HG02973 (cell line): ENCODE measurements around the gene FOXN1.
"Not testable (repeated sequence)": the region's sequence is repeated elsewhere in the genome, so short reads cannot be mapped to it uniquely, and the experiment has no call there.

Source experiments
- ATAC-seq: cut with Tn5 transposase; IDR thresholded peaks from one replicate; pipeline ENCODE4 v1.9.1; 2021; ENCODE audit warnings: moderate library complexity; ENCODE audit not compliant: unreplicated experiment

The FOXN1 gene

DNA sequence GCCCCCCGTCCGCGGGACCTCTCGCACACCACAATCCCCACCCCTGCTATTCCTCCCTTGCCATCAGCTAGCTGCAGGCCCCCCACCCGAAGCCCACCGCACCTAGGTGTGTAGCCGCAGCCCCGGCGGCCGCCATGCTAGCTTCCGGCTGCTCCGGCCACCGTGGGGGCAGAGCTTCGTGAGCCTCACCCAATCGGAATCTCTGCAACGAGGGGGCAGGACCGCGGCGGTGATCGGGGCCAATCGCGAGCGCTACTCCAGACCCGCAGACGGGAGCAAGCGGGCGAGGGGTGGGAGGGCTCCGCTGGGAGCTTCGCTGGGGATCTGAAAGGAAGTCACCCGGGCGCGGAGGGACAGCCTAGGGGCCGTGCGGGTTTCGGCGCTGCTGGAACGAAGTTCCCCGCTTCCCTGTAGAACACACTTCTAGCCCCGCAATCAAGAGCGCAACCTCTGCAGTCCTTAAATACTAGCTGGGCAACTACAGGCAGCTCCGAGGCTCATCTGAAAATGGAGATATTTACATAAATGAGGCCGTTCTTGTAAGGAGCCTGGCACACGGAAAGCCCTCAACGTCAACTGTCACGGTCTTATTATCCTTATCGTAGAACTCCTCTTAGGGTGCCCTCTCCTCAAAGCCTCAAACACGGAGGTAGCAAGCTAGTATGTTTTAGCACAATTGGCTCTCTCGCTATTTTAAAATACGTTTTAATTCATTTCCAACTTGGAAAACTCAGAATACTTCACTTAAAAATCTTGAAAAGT lies 65.4 kb downstream of the FOXN1 start, which contains the start of gene PIGS:
Gene PIGS (minus strand): TSS at position 164 of the 762 bp plus-strand sequence. CDS start 28 bp downstream, at position 136.
- ATAC-seq: peak; percentile 62

DNA sequence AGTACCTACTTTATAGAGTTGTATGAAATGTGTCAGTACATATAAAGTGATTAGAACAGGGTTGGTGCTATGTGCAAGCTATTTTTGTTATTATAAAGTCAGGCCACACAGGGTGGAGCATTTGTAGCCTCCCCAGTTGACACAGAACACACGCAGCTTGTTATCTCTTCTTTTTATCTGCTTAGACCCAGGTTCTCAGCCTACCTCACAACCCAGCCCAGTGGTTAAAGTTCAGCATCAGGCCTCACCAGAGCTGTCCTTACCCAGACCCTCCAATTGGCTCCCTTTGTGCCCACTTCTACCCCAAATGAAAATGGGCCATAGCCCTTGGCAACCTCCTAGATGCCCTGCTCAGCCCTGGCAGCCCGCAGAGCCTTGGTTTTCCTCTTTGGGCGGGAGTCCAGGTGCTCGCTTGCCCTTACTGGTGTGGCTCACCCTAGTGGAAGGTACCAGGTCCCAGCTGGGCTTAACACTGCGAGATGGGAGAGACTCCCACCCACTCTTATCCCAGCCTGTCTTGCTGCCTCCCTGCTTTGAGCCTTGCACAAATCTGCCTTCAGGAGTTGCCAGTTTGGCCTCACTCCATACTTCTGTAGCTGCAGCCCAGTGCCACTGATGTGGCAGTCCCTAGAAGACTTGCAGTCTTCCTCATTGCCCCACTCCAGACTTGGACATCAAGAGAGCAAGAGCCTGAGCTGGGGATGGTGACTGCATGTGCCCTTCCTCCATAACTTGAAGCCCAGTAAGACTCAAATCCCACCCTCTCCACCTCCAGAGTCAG lies 66.3 kb downstream of the FOXN1 start:
- no peak for ATAC-seq

DNA sequence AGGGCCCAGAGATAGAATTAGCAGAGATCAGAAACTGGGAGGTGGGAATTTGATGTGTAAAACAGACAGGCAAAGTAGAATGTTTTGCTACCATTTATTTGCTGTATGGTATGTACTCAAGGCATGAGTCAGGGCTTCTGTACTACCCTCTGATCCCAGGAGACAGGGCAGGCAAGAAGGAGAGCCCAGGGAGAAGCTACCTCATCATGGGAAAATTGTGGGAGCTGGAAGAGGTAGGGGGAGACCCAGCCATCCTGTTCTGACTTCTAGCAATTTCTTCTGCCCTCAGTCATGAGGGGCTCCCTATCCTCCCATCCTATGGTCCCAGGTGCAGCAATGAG lies 66.9 kb downstream of the FOXN1 start:
- no peak for ATAC-seq

DNA sequence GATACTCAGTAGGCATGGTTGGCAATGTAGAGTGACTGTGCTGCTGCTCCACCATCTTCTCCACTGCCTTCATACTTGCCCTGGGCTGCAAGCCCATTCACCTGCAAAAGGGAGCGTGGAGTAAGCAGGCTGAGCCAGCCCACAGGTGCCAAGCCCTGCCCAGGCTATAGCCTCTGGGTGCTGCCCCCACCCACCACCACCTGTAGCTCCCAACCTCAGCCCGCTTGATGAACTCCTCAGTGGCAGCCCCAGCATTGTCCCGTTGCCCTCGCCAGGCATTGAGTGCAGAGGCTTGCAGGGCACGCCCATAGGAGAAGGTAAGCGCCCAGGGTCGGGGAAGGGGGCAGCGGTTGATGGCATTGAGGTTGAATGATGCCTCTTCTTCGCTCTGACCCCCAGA lies 67.4 kb downstream of the FOXN1 start:
- ATAC-seq: no peak

- ATAC-seq: no peak
These were observed 67.9 kb downstream of the FOXN1 start for GRCh38 chr17:28573966-28574480.

DNA sequence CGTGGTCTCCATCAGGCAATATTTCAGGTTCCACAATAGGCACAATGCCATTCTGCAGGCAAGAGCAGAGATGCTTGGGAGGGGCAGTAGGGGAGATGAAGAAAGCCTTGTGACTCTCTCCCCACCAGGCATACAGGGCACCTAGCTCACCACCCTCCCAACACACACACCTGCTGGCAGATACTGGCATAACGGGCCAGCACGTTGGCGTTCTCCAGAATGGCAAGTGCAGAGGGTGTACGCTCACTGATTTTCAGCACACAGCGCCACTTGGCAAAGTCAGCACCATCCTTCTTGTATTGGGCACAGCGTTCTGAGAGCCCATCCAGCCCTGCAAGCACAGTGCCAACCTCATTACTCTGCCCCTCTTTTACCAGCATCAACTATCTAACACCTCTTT lies 68.4 kb downstream of the FOXN1 start:
- no peak for ATAC-seq

- no peak for ATAC-seq
These were observed 69.1 kb downstream of the FOXN1 start for GRCh38 chr17:28575126-28575795.

- ATAC-seq: not testable (repeated sequence)
These were observed 69.9 kb downstream of the FOXN1 start for GRCh38 chr17:28576016-28576415.

GRCh38 chr17:28576758-28577465 lies 70.8 kb downstream of the FOXN1 start, which contains the start of gene ALDOC:
Gene ALDOC, minus strand, starts transcription at chr17:28576895. Its CDS starts 1,363 bp downstream, at chr17:28575532.
- peak; percentile 74 for ATAC-seq

GRCh38 chr17:28577466-28577824 lies 71.3 kb downstream of the FOXN1 start:
- no peak for ATAC-seq

- no peak for ATAC-seq
These were observed 72.4 kb downstream of the FOXN1 start for GRCh38 chr17:28578246-28579195.

DNA sequence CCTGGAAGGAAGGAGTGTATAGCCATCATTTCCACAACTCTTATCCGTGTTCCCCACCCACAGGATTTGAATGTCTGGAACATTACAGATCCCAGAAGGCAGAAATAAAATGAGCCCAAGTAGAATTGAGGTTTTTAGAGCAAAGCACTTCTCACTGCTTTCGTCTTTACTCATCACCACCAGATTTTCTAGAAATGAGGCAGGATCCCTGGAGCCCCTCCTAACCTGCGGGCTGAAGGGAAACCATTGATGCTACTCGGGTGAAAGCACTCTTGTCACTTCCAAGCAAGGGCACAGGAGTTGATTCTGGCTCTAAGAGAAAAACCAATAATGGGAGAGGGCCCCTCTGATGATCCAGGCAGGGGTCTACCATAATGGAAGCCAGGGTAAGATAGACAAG lies 73.4 kb downstream of the FOXN1 start:
- ATAC-seq: no peak

DNA sequence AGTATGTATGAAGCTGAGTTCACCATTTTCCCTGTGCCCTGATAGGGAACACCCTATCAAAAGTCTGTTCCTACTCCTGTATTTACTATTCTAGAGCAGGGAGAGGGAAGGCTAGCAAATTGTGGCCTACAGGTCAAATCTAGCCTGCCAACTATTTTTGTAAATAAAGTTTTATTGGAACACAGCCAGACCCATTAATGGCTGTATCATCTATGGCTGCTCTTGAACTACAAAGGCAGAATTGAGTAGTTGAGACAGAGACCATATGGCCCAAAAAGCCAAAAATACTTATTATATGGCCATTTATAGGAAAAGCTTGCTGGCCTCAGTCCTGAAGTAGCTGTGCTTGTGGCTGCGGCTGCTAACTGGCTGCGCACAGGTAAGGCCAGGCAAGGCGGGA lies 74.8 kb downstream of the FOXN1 start:
- ATAC-seq: no peak

GRCh38 chr17:28582513-28582912 lies 76.4 kb downstream of the FOXN1 start:
- no peak for ATAC-seq

DNA sequence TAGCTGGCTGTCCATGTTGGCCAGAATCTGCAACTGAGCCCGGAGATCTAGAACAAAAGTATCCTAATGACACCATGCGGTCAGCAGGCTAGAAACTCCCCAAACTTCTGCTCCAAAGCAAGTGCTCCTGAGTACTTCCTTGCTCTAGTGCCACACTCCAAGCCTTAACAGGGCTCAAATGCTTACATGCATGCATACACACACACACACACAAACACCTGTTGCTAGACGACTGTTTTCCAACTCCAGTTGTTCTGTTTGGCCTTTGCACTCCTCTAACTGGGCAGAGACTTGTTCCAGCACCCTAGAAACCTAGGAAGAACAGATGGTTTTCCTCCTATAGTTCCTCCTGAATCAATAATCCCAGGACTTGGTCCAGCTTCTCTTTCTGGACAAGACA lies 78.3 kb downstream of the FOXN1 start:
- no peak for ATAC-seq

DNA sequence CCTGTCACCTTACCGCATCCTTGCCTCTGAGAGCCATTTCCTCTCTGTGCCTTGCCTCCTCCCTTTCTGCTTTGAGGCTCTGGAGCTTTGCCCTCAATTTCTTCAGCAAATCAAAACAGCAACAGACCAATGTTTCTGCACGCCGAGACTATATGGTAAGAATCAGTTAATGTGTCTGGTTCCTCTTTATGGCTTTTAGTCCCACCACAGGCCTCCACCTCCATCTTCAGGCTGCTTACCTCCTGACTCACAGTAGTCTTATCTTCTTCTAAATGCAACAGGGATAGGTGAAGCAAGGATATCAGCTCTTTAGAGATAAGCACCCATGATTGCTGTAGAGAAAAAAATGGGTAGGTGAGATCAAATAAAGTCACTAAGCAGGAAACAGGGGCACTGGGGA lies 79.7 kb downstream of the FOXN1 start:
- no peak for ATAC-seq
